ENCODE data around the gene RAB10.

DNA sequence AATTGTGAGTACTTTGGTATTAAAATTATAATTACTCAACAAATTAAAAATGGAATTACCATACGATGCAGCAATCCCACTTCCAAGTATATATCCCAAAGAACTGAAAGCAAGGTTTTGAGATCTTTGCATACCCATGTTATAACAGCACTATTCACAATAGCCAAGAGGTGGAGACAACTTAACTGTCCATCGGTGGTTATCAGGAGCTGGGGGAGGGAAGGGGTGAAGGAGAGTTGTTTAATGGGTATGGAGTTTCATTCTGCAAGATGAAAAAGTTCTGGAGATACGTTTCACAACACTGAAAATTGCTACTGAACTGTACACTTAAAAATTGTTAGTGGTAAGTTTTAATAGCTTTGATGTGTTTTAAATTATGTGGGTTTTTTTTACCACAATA, 25.7 kb downstream of the RAB10 start:
- no peak for TF ChIP-seq POLR2A (IDR thresholded peaks at IDR 0.05)
- TF ChIP-seq, protein P1, sequence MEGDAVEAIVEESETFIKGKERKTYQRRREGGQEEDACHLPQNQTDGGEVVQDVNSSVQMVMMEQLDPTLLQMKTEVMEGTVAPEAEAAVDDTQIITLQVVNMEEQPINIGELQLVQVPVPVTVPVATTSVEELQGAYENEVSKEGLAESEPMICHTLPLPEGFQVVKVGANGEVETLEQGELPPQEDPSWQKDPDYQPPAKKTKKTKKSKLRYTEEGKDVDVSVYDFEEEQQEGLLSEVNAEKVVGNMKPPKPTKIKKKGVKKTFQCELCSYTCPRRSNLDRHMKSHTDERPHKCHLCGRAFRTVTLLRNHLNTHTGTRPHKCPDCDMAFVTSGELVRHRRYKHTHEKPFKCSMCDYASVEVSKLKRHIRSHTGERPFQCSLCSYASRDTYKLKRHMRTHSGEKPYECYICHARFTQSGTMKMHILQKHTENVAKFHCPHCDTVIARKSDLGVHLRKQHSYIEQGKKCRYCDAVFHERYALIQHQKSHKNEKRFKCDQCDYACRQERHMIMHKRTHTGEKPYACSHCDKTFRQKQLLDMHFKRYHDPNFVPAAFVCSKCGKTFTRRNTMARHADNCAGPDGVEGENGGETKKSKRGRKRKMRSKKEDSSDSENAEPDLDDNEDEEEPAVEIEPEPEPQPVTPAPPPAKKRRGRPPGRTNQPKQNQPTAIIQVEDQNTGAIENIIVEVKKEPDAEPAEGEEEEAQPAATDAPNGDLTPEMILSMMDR (IDR thresholded peaks at IDR 0.05), result no peak
- TF ChIP-seq EP300 (IDR thresholded peaks at IDR 0.05), result no peak
